DOHH2 (cell line): ENCODE measurements around the gene LRRC52.

Experiments
- CTCF ChIP-seq: fragments of 200-600 bp; sonication (generic); IDR thresholded peaks from one replicate; pipeline ENCODE4 v1.5.1; 2014; ENCODE audit warnings: antibody characterized with exemption, mild to moderate bottlenecking, low read depth, low read length; ENCODE audit not compliant: poor library complexity, severe bottlenecking
- EZH2phosphoT487 ChIP-seq: fragments of 200-600 bp; sonication (generic); IDR thresholded peaks from 2 replicates; pipeline ENCODE4 v1.6.1; 2017; ENCODE audit warnings: borderline replicate concordance, mild to moderate bottlenecking, antibody characterized with exemption, low read length, moderate library complexity, mixed read lengths

DNA sequence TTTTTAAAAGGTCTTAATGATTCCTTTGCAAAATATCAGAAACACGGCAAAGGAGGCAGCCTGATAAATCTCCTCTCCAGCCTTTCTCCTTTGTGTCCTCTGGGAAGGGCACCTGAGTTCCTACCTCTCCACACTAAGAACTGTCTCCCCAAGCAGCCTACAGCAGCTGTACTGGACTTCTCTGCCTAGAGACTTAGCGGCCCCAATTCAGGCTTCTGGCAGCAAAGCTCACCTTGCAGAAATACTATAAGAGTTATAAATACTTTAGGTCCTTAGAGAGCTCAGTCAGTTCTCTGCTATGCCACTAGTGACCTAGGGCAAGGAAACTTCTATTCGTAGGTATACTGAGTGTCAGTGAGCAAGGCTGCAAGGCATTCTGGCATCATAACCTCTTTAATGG, 33.9 kb downstream of the LRRC52 start:
- TF ChIP-seq EZH2phosphoT487 (no peak), CTCF (no peak)
